Lower leg skin (tissue), 3 donors: ENCODE results near the gene RAB7A.

Experiments used
- POLR2A ChIP-seq, 2 donors: fragments of 450-650 bp; IDR thresholded peaks; one replicate each; pipeline ENCODE4 v1.6.1; 2016 to 2017; ENCODE audit warnings: antibody characterized with exemption in 2 of 2, mild to moderate bottlenecking in 1 of 2, moderate library complexity in 1 of 2
- TF ChIP-seq, protein P1 (sequence below), 3 donors: fragments of 450-650 bp; IDR thresholded peaks; one replicate each; pipeline ENCODE4 v1.5.1; 2016; ENCODE audit warnings: antibody characterized with exemption in 3 of 3, mild to moderate bottlenecking in 3 of 3, moderate library complexity in 2 of 3

DNA sequence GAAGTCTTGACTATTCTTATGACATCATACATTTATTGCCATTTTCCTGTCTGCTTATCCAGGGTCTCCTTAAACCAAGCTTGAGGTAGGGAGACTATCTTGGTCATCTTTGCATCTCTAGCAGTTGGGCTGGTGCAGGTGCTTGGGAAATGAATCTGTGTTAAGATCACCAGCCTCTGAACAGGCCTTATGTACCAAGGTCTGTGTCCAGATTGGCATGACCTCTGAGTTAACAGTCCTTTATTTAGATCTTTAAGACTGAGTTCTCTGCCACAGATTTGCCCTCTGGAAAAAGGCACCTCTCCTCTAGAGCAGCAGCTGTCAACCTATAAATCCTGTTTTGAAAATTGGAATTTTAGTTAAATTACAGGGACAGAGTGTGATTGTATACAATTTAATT, 35.4 kb downstream of the RAB7A start:
- TF ChIP-seq, protein P1, sequence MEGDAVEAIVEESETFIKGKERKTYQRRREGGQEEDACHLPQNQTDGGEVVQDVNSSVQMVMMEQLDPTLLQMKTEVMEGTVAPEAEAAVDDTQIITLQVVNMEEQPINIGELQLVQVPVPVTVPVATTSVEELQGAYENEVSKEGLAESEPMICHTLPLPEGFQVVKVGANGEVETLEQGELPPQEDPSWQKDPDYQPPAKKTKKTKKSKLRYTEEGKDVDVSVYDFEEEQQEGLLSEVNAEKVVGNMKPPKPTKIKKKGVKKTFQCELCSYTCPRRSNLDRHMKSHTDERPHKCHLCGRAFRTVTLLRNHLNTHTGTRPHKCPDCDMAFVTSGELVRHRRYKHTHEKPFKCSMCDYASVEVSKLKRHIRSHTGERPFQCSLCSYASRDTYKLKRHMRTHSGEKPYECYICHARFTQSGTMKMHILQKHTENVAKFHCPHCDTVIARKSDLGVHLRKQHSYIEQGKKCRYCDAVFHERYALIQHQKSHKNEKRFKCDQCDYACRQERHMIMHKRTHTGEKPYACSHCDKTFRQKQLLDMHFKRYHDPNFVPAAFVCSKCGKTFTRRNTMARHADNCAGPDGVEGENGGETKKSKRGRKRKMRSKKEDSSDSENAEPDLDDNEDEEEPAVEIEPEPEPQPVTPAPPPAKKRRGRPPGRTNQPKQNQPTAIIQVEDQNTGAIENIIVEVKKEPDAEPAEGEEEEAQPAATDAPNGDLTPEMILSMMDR (IDR thresholded peaks at IDR 0.05): no peak
- TF ChIP-seq POLR2A (IDR thresholded peaks at IDR 0.05): no peak
